GM23338 (cell line): ENCODE measurements around the gene HSPA12A.
A peak's percentile ranks its signal among the peaks of the same experiment; 100 is the strongest.

Experiments
- CREB1 ChIP-seq: fragments of 250-450 bp; sonication (Bioruptor Pico); IDR thresholded peaks from 2 replicates; pipeline ENCODE4 v1.5.0; 2020; ENCODE audit warnings: low read depth, mild to moderate bottlenecking, moderate library complexity
- CTCF ChIP-seq, 2 experiments: fragments of 200-600 bp in 1 of 2; sonication (generic) in 1 of 2; conservative IDR thresholded peaks; 2 replicates each; pipeline versions ENCODE4 v1.5.1 to v1.6.1; 2016 to 2017; ENCODE audit warnings: antibody characterized with exemption in 2 of 2, low read depth in 2 of 2, mild to moderate bottlenecking in 2 of 2, moderate library complexity in 1 of 2
- ETS1 ChIP-seq: IDR thresholded peaks from 2 replicates; pipeline ENCODE4 v1.6.1; 2016; ENCODE audit warnings: antibody characterized with exemption
- EZH2 ChIP-seq: fragments of 200-600 bp; sonication (generic); IDR thresholded peaks from one replicate; pipeline ENCODE4 v1.8.0; 2017; ENCODE audit warnings: antibody characterized with exemption, mild to moderate bottlenecking, low read depth; ENCODE audit not compliant: unreplicated experiment
- EZH2phosphoT487 ChIP-seq: fragments of 200-600 bp; sonication (generic); IDR thresholded peaks from one replicate; pipeline ENCODE4 v1.8.1; 2018; ENCODE audit warnings: antibody characterized with exemption; ENCODE audit not compliant: unreplicated experiment
- JUNB ChIP-seq: IDR thresholded peaks from one replicate; pipeline ENCODE4 v1.6.1; 2016; ENCODE audit warnings: antibody characterized with exemption; ENCODE audit not compliant: unreplicated experiment
- NANOG ChIP-seq: IDR thresholded peaks from 2 replicates; pipeline ENCODE4 v1.6.1; 2016; ENCODE audit warnings: antibody characterized with exemption, borderline replicate concordance
- POLR2AphosphoS5 ChIP-seq: IDR thresholded peaks from 2 replicates; pipeline ENCODE4 v1.6.1; 2016; ENCODE audit warnings: antibody characterized with exemption, low read depth
- REST ChIP-seq: IDR thresholded peaks from one replicate; pipeline ENCODE4 v1.6.1; 2018; ENCODE audit warnings: antibody characterized with exemption; ENCODE audit not compliant: unreplicated experiment
- STAT1 ChIP-seq: IDR thresholded peaks from one replicate; pipeline ENCODE4 v1.6.1; 2016; ENCODE audit warnings: antibody characterized with exemption; ENCODE audit not compliant: unreplicated experiment
- ZNF114 ChIP-seq: fragments of 250-450 bp; sonication (Bioruptor Pico); IDR thresholded peaks from 2 replicates; pipeline ENCODE4 v1.5.0; 2020; ENCODE audit warnings: mild to moderate bottlenecking, moderate library complexity
- ZNF331 ChIP-seq: fragments of 250-450 bp; sonication (Bioruptor Pico); IDR thresholded peaks from 2 replicates; pipeline ENCODE4 v1.5.0; 2020; ENCODE audit warnings: low read depth, mild to moderate bottlenecking, moderate library complexity

- TF ChIP-seq CTCF (conservative IDR thresholded peaks at IDR 0.05; ENCODE audit: low read depth in 2 of 2) (peak; percentile 48 to 53), ZNF114 (CRISPR knock-in tag) (no peak), JUNB (no peak), REST (no peak), STAT1 (no peak), ETS1 (no peak), EZH2 (no peak), POLR2AphosphoS5 (no peak), CREB1 (no peak), EZH2phosphoT487 (no peak), ZNF331 (no peak), NANOG (no peak)
Measured at GRCh38 chr10:116737627-116738327, 4.6 kb downstream of the HSPA12A start.
